SK-N-MC (cell line): ENCODE data around the gene TACC2.

Source experiments
- FOXP2 ChIP-seq: optimal IDR thresholded peaks from 2 replicates; pipeline ENCODE3; 2011; ENCODE audit warnings: mild to moderate bottlenecking, moderate library complexity; ENCODE audit not compliant: insufficient read depth; ENCODE audit errors: extremely low read length, control extremely low read depth
- POLR2AphosphoS5 ChIP-seq: IDR thresholded peaks from 2 replicates; pipeline ENCODE4 v1.6.1; 2012; ENCODE audit warnings: mild to moderate bottlenecking, low read depth, low read length, borderline replicate concordance

DNA sequence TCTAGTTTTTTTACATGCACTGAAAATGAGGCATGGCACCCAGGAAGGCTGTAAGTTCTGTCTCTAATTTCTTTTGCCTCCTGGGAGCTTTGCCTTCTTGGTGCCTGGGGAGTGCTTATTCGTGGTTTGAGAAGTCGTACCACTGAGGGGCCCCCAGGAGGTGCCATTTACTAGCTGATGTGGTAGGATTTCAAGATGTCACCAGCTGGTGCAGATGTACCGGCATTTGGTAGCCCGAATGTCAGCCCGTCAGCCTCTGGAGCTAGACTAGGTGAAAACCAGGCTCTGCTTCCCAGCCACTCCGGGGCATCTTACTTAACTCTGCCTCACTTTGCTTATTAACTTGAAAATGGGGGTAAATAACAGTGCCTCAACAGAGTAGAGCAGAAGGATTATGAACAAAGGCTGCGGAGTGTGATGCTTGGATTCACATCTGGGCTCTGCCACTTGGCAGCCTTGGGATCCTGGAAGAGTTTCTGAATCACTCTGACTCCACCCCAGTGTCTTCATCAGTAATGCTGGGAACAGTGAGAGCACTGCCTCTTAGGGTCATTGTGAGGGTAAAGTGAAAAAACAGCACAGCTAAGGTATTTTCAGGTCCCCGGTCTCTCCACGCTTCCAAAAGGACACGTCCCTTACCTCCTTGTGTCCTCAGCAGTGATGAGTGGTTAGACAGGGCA is 250.8 kb downstream of the TACC2 start:
- TF ChIP-seq POLR2AphosphoS5 (no peak), FOXP2 (no peak)
